ENCODE results near the gene PPP2R3A.
A peak's percentile ranks its signal among the peaks of the same experiment; 100 is the strongest.

PPP2R3A gene

DNA sequence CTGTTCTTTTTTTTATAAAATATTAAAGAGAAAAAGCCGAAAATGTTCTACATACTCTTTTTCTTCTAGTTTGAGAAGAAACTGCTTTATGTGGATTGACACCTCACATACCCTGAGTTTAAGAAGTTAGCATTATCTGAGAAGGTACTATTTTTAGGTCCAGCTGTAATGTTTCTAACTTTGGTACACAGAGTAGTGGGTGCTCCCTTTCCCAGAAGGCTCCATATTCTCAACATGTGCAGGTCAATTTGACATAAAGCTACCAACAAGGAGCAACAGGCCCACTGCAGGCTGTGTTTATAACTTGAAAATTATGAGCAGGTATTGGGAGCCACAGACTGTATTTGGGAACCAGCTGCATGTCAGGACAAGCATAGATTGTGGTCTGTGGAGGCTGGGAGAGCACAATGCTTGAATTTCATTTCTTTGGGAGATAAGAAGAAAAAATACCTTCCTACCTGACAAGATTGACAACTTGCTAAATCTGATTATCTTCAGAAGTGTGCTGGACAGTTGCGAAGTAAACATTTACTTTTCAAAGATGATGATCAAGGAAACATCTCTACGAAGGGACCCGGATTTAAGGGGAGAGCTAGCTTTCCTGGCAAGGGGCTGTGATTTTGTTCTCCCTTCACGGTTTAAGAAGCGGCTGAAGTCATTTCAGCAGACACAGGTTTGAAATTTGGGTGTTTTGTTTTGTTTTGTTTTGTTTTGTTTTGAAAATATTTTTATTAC is 57.2 kb downstream of the PPP2R3A start:
- no peak for DNase-seq

DNA sequence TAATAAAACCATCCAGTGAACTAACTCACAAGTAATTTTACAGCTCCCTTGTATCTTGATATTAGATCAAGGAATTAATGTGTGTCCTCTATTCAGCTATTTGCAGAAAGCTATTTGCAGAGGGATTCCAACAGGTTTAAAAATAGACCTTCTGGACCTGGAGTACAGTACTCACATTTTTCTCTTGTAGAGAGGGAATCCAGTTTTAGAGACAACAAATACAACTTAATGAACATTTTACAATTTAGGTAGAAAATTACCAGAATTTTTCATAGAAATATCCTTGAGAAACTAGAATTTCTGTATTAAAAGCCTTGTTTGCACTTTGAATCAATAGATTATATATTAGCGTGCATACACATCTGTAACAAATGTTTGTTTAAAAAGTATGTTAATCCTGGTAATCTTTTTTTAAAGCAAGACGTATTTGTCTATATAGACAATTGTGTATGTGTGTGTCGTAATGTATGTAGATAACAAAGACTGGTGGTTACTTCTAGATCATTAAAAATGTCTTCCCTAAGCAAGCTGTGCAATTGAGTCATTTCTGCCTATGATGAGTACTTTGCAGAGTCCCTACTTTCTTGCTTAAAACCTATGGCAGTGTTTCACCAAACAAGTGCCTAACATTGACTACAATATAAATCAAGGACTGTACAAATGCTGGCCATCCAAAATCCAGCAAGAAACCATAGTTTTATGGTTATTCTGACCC is 57.9 kb downstream of the PPP2R3A start:
- DNase-seq, result no peak

DNA sequence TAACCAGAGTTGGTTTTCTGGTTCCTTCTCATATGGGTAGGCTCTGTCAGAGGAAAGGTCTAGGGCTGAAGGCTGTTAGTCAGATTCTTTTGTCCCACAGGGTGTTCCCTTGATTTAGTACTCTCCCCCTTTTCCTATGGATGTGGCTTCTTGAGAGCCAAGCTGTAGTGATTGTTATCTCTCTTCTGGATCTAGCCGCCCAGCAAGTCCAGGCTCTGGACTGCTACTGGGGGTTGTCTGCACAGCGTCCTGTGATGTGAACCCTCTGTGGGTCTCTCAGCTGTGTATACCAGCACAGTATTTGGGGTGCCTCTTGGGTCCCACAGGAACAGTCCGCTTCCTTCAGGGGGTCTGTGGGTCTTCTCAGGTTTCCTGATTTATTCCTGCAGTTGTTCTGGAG is 70.8 kb downstream of the PPP2R3A start:
- DNase-seq, result no peak

DNA sequence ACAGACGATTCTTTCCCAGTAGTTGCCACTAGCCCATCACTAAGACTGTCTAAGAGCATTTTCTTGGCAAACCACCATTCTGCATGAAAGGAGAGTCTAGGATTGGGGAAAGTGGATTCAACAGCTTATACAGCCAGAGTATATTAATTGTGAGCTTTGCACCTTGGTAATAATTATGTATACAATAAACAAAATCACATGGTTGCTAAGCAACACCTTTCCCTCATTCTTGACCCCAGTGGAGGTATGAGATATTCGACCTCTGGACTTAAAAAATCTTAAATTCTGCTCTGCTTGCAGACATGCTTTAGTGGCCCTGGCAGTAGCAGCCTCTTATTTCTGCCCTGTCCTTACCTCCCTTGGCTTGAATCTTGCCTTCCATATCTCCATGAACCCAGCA is 73.1 kb downstream of the PPP2R3A start:
- no peak for DNase-seq

DNA sequence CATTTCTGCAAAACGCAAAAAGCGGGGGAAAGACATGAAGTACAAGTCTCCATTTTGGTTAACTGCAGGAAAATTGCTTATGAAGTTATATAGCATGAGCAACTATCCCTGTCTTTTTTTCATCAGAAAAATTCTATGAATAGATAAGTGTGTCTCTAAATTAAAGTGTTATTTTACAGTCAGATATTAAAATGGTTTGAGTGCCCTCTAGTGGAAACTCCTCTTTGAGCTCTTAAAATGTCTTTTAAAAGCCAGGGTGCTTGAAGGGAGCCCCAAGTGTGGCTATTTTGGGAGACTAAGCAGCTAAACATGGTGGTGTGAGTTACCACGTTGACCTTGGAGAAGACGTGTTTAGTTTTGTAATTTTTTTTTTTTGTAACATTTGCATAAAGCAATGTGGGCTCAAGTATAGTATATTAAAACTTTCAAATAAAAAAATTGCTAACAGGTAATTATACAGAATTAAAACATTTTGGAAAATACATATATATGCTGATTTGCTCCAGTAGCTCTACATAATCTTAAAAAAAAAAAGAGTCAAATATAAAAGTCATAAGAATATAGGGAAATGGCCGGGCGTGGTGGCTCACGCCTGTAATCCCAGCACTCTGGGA is 77.2 kb downstream of the PPP2R3A start:
- no peak for DNase-seq

DNA sequence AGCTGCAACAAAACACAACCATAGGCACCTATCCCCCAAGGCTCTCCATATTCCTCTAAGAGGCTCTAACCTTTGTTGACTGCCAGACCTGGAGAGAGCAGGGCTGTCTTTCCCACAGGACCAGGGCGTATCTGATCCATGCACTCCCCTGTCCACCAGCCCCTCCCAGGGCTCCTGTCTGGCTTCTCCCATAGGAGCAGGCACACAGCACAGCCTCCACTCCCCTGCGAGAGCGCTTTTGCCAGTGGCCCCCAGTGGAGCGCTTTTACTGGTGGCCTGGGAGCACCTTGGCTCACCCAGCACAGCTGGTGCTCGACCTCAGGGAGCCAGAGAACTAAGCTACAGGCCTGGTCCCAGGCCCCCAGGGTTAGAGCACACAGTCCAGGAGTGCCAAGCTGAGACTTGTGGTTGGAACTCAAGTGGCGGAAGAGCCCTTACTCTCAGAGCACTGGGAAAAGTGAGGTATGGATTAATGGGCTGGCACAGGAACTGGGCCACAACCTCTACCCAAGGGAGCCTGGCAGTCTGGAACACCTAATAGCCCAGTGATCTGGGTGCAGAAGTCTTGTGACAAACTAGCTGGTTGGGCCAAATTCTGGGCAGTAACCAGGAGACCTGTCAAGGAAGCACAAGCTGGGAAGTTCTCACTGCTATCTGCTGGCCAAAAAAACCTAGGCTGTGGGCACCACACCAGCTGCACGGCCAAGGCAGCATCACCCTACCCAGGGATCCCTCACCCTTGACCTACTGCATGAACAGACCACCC is 79.6 kb downstream of the PPP2R3A start:
- DNase-seq, result no peak

DNA sequence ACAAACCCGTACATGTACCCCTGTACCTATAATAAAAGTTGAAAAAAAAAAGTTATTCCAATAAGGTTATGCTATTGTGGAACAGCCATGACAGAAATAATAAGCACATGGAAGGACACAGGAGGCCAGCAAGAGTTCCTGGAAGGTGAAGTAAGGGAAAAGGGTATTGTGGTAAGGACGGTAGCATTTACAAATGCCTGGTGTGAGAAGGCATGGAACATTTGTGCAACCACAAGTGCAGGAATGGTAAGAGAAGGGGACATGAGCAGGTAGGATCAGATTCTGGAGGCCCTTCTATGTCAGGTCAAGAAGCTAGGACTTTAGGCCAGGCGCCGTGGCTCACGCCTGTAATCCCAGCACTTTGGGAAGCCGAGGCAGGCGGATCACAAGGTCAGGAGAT is 82.5 kb downstream of the PPP2R3A start:
- no peak for DNase-seq

DNA sequence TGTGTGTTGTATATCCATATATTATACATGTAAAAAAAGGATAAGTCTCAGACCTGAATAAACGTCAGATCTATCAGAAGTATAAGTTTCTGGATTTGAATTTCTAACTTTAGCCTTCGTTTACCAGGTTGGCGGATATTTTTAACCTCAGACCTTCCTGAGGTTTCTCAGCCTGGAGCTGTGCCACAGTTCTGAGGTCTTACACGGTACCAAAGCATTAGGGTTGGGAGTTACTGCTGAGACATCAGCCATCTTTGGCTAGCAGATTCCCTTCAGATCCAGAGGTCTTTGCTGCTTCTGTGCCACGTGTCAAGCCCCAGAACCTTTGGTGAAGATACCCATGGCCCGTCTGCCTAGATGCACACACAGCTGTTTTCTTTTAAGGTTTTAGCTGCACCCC is 84.7 kb downstream of the PPP2R3A start:
- DNase-seq, result no peak

DNA sequence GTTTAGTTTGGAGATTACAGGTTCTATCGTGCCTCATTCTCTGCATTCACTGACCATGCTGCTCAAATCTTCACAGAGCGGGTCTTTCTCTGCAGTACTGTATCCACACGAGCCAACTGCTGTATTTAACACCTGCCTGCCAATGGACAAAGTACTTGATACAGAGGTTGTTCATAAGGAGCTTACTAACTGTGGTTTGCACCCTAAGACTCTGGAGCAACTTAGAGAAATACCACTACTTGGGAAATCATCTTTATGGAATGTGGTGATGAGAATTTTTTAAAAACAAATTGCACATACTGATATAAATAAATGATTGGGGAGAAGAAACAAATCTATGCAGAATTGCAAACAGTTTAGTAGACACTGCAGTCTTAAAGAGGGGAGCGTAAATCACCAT is 90.0 kb downstream of the PPP2R3A start:
- DNase-seq, result no peak

DNA sequence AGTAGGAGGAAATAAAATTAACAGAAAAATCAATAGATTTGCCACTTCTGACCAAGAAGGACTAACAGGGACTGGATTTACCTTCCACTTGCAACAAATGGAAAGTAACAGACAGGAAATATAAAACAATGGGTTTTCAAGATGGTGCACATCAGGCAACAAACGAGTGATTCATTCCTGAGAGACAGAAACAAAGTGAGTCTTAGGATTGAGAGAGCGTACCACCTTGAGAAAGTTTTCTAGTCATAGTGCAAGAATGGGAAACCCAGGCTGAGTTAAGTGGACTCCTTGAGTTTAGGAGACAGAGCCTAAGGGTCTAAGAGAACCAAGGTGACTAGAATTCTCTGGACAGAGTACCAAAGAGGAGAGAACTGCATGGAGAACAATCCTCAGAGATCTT is 101.7 kb downstream of the PPP2R3A start:
- DNase-seq, result no peak

DNA sequence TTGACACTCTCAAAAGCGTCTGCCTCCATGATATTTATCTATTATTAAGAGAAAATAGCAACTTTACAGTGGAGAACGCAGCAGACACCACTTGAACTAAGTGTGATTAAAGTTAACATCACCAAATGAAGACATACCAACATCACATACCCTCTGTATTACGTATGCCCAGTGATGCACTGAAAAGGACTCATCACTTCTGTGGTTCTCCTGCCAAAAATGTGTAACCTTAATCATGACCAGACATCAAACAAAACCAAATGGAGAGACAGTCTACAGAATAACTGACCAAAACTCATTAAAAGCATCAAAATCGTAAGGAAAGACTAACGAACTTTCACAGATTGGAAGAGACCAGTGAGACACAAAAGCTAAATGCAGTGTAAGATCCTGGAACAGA is 103.2 kb downstream of the PPP2R3A start:
- no peak for DNase-seq

DNA sequence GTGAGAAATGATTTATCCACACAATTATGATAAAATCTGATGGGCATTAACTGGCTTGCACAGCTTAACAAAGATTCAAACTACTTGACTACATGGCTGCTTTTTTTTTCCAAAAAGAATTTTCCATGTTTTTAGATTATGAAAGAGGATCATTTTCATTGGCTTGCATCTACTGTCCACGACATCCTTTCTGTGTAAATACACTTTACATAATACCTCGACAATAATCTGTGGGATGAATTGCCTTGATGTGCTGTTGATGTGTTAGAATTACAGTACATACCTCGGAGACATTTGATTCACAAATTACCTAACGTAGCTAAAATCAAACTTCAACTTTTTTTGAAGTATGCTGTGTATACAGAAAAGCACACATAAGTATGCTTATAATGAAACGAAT is 104.4 kb downstream of the PPP2R3A start:
- DNase-seq, result no peak

DNA sequence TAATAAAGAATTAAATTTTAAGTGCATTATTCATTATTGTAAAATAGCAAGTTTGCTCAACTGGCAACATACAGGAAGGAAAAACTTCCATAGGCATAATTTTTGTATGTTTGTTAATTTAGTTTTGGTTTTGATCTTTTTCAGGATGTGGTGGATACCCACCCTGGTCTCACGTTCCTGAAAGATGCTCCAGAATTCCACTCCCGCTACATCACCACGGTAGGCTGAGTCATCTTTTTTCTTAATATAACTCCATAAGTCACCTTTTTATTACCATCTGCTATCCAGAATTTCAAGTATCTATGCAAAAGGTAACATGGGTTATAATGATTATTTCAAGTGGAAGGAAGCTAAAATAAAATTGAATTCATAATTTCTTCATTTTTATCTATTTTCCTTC is 104.8 kb downstream of the PPP2R3A start:
- DNase-seq, result no peak

DNA sequence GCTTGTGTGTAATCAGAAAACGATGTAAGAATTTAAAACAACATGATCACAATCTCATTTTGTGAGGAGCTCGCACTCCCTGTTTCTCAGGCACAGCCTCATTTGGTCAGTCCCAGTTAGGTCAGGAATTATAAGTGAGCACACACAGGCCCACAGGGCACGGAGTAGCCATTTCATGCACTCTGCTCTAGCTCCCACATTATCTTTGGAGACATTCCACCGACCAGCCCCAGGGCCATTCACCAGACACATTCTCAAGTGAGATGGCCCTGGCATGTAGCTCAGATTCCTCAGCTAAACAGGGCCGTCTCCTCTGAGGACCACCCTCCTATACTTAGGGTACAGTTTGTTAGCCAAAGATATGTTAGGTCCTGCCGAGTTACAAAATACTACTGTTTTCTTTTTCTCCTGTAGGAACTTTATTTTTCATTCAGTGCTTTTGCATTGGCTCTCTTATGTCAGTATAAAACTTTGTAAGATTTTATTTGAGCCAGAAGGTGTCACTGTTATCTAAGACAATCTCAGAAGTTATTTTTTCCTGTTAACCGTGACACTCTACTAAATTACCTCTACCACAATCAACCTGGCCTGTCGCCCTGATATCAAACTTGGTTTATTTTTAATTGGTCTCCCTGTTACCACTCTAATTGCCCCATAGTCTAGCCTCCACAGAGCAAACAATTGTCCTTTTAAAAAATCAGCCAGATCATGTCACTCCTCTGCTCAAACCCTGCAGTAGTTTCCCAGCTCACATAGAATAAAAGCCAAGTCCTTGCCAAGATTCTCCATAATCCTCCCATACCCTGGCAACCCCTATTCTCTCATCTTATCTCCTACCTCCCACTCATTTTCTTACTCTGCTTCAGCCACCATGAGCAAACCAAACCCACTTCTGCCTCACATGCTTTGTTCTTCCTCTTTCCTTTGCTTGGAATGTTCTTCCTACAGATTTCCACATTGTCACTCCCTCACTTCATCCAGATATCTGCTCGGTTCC is 105.7 kb downstream of the PPP2R3A start:
- peak in 1 of 56 donors; percentile 1 for DNase-seq

DNA sequence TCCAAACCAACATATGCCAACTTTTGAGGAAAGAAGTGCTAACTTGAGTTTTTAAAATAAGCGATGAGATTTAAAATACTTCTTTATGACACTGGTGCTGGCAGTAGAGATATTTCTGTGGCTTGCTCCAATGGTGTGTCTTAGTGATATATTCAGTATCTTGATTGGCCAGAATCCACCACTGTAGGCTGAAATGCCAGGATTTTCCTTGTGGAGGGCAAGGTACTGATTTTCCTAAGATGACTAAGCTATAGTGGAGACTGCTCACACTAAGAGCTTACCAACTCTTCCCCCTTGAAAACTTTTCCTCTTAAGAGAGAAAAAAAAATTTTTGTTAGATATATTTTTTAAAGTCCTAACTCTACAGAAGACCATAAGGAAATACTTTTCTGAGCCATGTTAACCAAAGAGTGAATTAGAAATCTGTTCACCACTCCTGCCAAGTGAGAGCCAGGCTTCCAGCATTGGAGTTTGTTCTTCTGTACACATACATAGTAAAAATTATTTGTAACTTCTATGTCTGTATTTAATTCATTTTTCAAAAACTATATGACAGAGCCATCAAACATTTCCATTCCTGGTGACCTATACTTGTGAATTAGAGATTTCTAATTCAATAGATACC is 109.1 kb downstream of the PPP2R3A start:
- DNase-seq, result no peak

DNA sequence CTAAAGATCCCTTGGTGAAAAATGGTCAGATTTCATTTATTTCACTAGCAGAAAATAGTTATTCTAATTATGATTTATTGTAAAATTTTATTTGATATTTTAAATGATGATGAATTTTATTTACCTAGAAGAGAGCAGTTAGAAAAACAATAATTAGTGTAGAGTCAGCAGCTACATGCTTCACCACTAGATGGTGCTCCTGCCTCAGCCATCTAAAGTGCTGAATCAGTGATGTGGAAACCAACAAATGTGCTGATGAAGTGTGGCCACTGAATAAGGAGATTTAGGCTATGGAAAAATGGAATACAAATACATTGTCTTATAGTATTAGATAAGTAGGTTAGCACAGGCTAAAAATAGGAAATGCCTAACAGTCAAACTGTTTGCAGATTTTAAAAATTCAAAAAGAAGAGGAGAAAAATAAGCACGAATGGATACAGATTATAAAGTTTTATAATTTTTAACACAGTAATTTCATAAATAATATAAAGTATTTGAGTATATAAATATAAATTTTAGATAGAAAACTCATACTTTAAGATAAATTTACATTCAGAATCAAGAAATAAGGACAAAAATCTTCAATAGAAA is 109.8 kb downstream of the PPP2R3A start:
- DNase-seq, result peak in 49 of 56 donors; percentile 4 to 84 (median 47)

DNA sequence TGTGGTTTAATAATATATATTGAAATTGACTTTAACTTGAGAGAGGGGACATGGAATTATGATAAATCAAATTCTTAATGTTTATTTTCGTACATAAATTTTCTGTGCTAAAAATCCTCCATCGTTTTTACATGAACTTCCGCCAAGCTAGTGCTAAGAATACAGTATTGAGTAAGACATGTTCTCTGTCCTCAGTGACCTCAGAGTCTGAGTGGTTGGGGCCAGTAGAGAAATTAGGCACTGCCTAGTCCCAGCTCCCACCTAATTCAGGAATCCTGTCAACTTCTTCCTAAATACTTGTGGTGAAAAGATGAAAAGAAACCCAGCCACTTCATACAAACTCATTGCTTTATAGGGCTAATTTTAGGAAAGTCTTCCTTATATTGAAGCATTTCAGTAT is 110.3 kb downstream of the PPP2R3A start:
- no peak for DNase-seq

DNA sequence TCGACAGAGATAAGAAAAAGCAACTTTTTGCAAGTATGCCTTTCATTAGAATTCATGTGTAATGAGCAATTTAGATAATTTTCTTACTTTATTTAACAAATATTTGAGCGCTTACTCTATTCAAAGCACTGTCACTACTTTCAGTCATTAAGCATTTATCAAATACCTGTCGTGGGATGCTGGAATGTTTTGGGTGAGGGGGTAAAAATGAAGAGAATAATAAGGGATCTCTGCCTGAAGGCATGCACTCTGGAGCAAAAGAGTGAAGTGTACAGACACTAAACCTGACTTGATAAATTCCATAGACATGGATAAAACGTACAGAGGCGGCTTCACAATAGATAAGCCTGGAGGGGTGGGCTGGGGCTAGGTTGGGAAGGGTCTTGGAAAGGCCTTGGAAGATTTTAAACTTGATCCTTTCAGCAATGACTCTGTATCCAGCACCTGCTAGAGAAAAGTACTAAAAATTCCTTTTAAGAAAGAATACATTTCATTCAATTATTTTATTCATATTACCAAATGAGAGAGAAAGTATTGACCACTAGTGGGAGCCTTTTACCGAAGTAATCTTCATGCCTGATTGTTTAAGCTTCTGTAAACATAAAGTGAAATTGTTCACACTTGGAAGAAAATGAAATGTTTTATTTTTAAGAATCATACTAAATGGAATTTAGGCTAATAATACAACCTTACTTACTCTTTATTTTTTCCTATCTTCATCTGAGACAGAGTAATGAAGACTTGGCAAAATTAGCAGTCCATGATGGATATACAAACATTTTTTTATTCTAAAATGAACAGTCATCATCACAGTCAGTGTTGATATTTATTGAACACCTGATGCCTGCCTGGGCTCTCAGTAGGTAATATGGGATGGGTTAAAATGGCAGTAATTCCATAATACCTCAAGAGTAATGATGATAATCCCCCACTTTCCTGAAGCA is 113.2 kb downstream of the PPP2R3A start:
- no peak for DNase-seq

All from nucleus accumbens (tissue), 56 donors.